ENCODE data around the gene MATN4. TPM values are rescaled to one million over a fixed set of nuclear protein-coding genes. Genes with fewer than 3 reads are reported as not detected.

Gene MATN4
- total RNA-seq, 4 donors from 2014 or later = 5.6 TPM; not detected in 3

DNA sequence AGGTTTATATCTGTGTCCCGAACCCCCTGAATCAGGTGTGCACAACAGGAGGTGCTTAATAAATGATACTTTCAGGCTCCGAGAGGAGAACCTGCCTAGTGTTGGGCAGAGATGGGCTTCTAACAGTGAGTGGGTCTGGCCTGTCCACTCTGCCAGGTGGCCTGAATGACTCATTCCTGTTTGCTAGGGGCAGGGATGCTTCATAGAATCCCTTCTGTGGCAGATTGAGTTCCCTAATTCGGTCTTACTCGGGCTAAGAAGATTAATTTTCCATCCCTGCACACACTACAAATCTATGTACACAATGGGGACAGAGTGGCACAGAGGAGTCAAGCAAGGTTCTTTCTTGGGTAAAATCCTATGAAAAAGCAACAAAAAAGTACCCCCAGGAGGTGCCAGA is 20.4 kb upstream of the MATN4 start:
- H3K9me3 ChIP-seq = no peaks in the 10 kb centered on the region
- no peaks in the 10 kb centered on the region for H3K4me1 ChIP-seq
- no peaks in the 10 kb centered on the region for H3K36me3 ChIP-seq
- intact Hi-C loops (cut with DNase I; ENCODE audit: low total_unique reads) = no loop called here
- TF ChIP-seq POLR2A (IDR thresholded peaks at IDR 0.05) = no peak
- TF ChIP-seq, protein P1, sequence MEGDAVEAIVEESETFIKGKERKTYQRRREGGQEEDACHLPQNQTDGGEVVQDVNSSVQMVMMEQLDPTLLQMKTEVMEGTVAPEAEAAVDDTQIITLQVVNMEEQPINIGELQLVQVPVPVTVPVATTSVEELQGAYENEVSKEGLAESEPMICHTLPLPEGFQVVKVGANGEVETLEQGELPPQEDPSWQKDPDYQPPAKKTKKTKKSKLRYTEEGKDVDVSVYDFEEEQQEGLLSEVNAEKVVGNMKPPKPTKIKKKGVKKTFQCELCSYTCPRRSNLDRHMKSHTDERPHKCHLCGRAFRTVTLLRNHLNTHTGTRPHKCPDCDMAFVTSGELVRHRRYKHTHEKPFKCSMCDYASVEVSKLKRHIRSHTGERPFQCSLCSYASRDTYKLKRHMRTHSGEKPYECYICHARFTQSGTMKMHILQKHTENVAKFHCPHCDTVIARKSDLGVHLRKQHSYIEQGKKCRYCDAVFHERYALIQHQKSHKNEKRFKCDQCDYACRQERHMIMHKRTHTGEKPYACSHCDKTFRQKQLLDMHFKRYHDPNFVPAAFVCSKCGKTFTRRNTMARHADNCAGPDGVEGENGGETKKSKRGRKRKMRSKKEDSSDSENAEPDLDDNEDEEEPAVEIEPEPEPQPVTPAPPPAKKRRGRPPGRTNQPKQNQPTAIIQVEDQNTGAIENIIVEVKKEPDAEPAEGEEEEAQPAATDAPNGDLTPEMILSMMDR (IDR thresholded peaks at IDR 0.05) = no peak
- no peak overlapping the region for H3K4me3 ChIP-seq
- DNase-seq = no peak
- H3K27ac ChIP-seq = no peak overlapping the region
- no peaks in the 10 kb centered on the region for H3K27me3 ChIP-seq

DNA sequence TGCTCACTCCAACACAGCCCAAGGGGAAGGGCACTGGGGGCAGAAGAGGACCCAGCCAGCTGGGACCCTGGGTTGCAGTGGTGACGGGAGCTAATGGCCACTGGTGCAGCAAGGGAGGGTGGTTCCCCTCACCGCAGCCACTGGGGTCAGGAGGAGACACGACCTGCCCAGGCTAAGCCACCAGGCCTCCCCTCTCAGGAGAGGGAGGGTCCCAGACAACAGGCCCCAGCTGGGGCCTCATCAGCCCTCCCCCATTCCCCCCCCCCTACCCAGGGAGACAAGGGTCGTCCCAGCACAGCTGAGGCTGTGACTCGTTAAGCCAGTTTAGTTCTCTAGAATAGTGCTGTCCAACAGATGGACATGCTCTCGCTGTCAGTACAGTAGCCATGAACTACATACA is 17.3 kb upstream of the MATN4 start:
- Histone ChIP-seq H3K36me3 (no peaks in the 10 kb centered on the region), H3K9me3 (no peaks in the 10 kb centered on the region), H3K27ac (no peak overlapping the region), H3K4me3 (no peak overlapping the region), H3K27me3 (no peaks in the 10 kb centered on the region), H3K4me1 (no peaks in the 10 kb centered on the region)
- TF ChIP-seq POLR2A (IDR thresholded peaks at IDR 0.05) = no peak
- TF ChIP-seq, protein P1 (IDR thresholded peaks at IDR 0.05) = no peak
- DNase-seq = no peak
- intact Hi-C loops (cut with DNase I; ENCODE audit: low total_unique reads) = no loop called here

- DNase-seq = no peak
- no peaks in the 10 kb centered on the region for H3K36me3 ChIP-seq
- H3K9me3 ChIP-seq = no peaks in the 10 kb centered on the region
- TF ChIP-seq, protein P1 (IDR thresholded peaks at IDR 0.05) = no peak
- TF ChIP-seq POLR2A (IDR thresholded peaks at IDR 0.05) = no peak
- H3K27ac ChIP-seq = no peak overlapping the region
- no peak overlapping the region for H3K4me3 ChIP-seq
- intact Hi-C loops (cut with DNase I; ENCODE audit: low total_unique reads) = no loop called here
- no peaks in the 10 kb centered on the region for H3K27me3 ChIP-seq
- H3K4me1 ChIP-seq = no peaks in the 10 kb centered on the region
These were observed 15.6 kb upstream of the MATN4 start for GRCh38 chr20:45323731-45324130.

- Histone ChIP-seq H3K4me3 (no peak overlapping the region), H3K27ac (no peak overlapping the region), H3K4me1 (no peaks in the 10 kb centered on the region), H3K9me3 (no peaks in the 10 kb centered on the region), H3K27me3 (no peaks in the 10 kb centered on the region), H3K36me3 (no peaks in the 10 kb centered on the region)
- DNase-seq = no peak
- TF ChIP-seq, protein P1 (IDR thresholded peaks at IDR 0.05) = peak in 2 of 4 experiments; percentile 23 to 27
- TF ChIP-seq POLR2A (IDR thresholded peaks at IDR 0.05) = no peak
- intact Hi-C loops (cut with DNase I; ENCODE audit: low total_unique reads) = no loop called here
These were observed 14.9 kb upstream of the MATN4 start for GRCh38 chr20:45322952-45323383.

- intact Hi-C loops (cut with DNase I; ENCODE audit: low total_unique reads) = no loop called here
- no peaks in the 10 kb centered on the region for H3K4me1 ChIP-seq
- no peak overlapping the region for H3K4me3 ChIP-seq
- no peak overlapping the region for H3K27ac ChIP-seq
- H3K27me3 ChIP-seq = no peaks in the 10 kb centered on the region
- no peaks in the 10 kb centered on the region for H3K36me3 ChIP-seq
- TF ChIP-seq, protein P1 (IDR thresholded peaks at IDR 0.05) = no peak
- no peak for TF ChIP-seq POLR2A (IDR thresholded peaks at IDR 0.05)
- no peaks in the 10 kb centered on the region for H3K9me3 ChIP-seq
- no peak for DNase-seq
These were observed 13.0 kb upstream of the MATN4 start for GRCh38 chr20:45320948-45321595.

Data from uterus (tissue), 4 donors.